HG03520 (cell line): Measurements from ENCODE around the gene ZNF518B.

Experiments
- ATAC-seq: cut with Tn5 transposase; IDR thresholded peaks from one replicate; pipeline ENCODE4 v1.9.1; 2021; ENCODE audit warnings: mild to moderate bottlenecking, moderate library complexity; ENCODE audit not compliant: unreplicated experiment

ZNF518B gene, protein sequence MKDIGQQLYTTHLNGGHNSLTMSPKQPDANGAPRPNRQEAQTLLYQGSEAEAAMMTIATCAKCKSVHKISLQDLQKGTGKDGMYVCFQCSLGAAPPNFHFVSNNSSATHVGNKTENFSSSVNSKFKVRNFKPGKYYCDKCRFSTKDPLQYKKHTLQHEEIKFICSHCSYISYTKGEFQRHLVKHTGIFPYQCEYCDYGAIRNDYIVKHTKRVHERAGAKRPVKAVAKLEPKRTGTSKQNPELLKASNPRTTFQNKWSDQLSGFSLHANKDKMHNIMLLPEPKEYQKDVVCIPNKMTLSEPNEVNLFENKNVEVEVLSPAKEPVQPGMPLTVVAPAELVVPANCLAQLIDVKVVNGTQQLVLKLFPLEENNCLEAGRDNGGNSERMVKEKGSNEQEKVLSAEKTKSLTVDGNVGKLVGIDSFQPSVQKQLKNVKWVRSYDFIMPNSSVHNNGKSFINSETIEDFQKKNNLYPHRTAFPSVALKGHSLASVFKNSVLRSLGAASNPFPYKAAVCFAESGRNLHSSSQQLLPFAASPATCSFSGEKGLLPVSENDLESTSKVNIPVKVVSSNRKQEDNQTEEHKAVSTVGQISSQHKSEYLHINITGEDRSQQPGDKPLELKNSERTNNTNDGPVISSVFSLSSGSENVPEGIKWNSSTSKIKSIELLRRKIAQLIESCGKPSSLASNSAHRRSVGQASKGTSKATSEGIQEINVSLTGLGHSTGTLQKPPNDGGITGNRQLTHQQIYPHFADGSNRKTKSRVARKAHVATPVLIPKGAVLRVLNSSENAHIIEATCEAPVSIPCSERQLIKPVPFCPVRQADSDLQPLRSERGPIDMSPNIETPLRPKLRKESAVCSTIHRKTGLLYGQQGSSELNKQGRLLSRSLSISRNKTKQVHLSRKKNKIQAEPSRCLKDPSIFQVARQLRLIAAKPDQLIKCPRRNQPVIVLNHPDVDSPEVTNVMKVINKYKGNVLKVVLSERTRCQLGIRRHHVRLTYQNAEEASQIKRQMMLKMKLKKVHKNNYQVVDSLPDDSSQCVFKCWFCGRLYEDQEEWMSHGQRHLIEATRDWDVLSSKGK

DNA sequence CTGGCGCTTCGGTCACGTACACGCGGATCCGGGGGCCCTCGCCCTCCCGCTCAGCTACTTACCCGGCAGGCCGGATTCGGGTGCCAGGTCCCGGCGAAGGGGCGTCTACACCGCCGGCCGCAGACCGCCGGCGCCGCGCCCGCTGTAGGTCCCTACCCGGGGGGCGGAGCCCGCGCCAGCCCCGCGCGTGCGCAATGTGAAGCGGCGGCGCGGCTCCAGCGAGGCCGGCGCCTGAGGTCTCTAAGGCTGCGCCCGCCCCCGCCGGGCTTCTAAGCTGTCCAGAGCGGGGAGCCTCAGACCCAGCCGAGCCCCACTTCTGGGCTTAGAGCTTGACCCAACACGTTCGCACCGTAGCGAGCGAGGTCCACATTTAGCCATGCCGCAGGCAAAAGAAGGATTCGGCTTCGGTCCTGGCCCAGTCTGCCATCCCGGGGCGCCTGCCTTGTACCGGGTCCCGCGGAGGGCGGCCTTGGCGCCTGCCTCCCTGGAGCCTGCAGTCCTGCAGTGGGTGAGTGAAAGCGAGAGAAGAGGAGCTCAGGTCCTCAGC lies at the start of gene ZNF518B:
Gene ZNF518B (minus strand): TSS at position 172 of the 547 bp plus-strand sequence. CDS start 11,098 bp downstream, outside the sequence.
- peak; percentile 66 for ATAC-seq

DNA sequence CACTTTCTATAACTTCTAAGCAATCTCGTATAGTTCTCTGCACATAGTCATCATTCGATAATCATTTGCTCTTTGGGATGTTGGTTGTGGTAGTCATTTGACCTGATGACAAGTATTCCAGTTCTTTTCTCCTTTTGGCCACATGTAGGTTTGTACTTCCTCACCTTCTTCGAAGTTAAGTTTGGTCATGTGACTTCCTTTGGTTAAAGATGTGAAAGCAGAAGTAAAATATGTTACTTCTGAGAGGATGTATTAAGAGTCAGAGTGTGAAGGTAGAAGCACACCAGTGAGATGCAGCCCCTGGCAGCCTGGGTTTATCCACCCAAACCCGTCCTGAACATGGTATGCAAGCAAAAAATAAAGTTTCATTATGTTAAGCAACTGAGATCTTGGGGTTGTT lies 48.9 kb upstream of the ZNF518B start:
- no peak for ATAC-seq

DNA sequence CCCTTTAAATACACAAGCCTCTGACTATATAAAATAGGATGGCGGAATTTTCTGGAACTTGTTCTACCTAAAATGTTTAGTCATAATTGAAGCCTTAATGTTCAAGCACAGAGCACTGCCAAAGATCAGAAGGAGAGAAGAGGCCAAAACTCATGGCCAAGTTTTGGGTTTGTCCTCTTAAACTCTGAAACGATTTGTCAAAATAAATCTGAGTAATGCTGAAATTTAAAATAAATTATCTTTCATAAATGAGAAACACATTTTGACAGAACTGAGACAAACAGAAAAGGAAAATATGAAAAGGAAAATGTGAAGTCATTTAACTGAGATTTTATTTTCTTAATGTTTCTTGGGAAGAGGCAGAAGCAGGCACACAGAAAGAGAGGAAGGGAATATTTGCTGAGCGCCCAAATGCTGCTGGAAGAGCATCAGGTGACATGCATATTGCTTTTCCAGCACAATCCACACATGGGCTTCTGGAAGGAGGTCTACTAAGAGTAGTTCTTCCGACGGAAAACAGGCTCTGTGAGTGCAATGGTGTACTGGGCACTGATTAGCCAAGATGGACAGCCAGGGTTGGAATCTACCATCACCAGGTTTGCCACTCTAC lies 47.4 kb upstream of the ZNF518B start:
- no peak for ATAC-seq

DNA sequence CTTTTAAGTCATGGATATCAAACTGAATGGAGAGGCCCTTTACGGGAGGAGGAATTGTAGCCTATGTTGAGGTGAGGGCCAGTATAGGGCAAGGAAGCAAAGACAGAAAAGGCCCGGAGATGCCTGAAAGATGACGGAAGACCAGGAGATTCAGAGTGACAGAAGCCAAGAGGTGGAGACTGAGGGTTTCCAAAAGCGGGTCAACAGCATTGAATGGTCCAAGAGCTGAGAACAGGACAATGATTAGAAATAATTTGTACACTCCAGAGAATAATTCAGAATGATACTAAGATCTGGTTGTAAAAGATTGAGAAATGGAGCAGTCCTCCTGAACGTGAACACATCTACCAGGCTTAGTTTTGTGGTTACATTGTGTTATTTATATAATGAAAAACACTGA lies 45.5 kb upstream of the ZNF518B start:
- ATAC-seq: no peak

DNA sequence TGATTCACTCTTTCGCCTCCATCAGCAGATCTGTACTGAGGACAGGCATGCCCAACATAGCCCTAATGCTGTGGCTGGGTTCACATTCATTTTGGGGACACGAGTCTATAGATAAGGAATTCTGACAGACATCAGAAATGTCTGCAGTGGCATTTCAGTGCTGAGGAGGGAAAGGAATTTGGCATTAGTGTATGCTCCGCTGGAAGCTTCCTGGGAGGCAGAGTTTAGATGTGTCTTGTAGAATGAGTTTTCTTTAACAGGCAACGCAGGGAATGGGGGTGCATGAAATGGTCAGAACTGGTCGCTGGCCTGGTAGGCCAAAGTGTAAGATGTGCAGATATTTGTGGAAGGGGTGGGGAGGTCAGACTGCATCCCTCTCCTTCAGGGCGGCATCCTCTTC lies 43.5 kb upstream of the ZNF518B start:
- no peak for ATAC-seq

DNA sequence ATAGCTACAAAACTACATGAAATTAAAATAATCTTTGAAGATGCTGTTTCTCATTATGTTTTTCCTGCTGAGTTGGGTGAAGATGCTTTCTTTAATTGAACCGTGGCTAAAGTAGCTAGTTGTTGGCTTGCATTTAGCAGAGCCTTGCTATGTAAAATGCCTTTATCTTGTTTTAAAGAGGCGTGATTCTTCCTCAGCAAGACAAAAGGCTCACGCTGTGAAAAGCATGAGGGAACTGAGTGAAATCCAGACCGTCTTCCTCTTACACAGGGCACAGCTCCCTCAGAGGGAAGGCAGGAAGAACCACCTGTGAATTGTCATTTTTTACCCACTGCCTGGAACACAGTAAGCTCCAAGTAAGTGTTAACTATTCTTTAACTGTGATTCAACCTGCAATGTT lies 39.0 kb upstream of the ZNF518B start:
- ATAC-seq: no peak

DNA sequence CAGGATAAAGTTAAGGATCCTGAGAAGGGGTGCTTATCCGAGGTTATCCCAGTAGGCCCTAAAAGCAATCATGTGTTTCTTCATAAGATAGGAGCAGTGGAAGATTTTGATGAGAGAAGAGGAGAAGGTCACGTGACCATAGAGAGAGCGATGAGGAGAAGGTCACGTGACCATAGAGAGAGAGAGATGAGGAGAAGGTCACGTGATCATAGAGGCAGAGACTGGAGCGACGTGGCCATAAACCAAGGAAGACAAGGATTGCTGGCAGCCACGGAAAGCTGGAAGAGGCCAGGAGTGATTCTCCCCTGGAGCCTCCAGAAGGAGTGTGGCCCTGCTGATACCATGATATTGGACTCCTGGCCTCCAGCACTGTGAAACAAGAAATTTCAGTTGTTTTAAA lies 38.4 kb upstream of the ZNF518B start:
- no peak for ATAC-seq

DNA sequence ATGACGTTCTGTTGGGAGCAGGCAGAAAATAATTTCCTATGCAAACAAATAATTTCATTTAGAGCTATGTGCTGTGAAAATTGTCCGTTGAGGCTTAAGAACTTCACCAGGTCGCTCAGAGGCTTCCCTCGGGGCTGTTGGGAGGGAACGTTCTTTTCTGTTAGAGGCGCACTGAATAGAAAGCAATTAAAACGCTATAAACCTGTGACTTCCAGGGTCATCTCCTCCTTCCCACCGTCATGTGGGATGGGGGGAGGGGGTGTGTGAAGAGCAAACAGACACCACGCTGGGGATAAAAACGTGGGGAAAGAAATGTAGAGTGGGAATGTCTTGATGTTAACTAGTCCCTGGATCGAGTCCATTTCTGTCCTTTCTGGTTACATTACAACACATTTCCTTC lies 35.2 kb upstream of the ZNF518B start:
- ATAC-seq: no peak

DNA sequence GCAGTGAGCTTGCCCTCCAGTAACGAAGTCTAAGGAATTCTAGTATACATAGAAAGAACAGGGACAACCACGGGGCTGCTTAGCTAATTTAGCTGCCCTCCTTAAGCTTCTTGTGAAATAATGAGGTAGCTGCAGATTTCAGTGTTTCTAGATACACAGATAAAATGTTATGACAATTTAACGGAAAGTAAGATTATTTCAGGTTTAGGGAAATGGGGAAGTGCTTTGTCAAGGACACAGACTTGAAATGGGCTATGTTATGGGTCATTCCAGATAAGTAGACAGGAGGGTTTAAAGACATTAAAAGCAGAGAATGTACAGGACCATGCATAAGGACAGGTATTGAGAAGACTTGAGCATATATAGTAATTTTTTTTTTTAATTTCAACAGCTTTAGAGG lies 34.2 kb upstream of the ZNF518B start:
- no peak for ATAC-seq

DNA sequence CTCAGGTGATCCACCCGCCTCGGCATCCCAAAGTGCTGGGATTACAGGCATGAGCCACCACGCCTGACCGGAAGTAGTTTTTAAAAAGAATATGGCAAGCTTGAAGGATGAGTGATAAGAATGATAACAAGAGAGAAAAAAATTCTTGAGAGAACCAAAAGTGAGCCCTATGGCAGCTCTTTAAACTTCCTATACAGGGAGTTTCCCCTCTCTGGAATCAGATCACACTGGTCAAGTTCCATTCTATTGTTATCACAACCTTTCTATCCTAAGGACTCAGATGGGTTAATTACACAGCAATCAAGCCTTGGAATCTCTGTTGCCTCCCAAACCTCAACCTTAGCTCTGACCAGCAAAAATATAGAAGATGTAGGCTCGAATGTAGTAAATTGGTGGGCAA lies 33.8 kb upstream of the ZNF518B start:
- no peak for ATAC-seq

DNA sequence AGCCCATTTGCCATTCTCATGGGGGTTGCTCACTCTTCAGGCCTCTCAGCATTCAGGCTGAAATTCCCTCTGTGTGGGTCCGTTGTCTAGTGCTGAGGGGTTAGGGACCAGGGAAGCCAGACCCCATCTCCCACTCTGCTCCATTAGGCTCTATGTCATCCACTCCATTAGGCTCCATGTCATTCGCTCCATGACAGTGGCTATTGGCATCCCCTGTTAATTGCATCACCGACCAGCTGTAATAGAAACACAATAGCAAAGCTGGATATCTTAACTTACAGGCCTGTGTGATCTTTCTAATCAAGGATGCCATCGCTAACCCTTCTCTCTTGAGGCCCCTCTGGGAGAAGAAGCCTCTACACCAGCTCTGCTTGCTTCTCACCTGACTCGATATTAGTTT lies 25.7 kb upstream of the ZNF518B start:
- no peak for ATAC-seq

DNA sequence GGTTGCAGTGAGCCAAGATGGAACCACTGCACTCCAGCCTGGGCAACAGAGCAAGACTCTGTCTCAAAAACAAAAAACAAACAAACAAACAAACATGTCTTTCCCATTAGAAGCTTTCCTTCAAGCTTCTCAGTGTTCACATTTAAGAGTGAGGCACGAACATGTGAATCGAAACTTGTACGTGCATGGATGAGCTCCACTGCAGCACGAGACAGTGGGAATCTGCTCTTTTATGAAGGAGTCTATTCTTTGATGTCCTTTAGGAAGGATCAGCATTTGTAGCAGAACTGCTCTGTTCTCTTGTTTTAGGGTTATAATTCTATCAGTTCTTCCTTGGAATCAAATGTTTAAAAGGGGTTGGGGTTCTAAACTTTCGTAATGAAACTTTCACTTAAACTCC lies 23.4 kb upstream of the ZNF518B start:
- ATAC-seq: no peak

DNA sequence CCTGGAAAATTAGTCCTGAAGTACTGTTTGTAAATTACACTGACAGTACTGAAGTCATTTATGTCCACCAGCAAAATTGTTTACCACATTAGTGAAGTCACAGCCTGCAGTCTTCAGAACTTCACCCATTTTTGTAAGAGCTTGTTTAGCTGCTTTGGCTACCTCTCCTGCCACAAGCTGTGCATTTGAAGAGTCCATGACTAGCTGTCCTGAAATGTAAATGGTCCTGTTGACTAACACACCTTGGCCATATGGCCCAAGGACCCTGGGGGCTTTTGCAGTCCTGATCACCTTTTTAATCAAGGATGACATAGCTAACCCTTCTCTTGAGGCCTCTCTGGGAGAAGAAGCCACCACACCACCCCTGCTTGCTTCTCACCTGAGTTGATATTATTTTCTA lies 21.4 kb upstream of the ZNF518B start:
- ATAC-seq: no peak

DNA sequence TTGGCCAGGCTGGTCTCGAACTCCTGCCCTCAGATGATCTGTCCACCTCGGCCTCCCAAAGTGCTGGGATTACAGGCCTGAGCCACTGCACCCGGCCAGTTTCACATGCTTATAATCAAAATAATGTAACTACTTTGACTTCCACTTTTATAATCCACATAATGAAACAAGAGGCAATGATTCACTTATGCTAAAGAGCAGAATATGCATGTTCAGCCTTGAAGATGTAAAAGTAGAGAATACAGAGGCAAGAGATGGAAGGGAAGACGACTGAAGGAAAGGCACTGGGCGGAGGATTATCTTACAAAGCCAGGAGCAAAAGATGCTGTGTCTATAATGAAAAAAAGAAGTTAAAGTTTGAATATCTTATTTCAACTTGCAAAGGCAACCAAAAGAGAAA lies 13.3 kb upstream of the ZNF518B start:
- no peak for ATAC-seq

DNA sequence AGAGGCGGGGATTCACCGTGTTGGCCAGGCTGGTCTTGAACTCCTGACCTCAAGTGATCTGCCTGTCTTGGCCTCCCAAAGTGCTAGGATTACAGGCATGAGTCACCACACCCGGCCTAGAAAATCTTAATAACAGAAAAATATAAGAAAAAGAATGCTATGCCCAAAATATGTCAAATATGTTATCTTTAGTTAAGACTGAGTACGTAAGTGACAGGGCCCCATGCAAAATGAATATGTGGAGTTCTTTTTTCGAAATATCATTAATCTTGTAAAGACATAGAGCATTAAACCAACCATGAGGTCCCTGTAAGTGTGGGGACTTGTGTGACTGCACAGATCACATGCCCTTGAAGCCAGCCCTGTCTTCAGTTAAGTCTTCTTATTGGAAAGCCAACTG lies 8.9 kb upstream of the ZNF518B start:
- no peak for ATAC-seq

DNA sequence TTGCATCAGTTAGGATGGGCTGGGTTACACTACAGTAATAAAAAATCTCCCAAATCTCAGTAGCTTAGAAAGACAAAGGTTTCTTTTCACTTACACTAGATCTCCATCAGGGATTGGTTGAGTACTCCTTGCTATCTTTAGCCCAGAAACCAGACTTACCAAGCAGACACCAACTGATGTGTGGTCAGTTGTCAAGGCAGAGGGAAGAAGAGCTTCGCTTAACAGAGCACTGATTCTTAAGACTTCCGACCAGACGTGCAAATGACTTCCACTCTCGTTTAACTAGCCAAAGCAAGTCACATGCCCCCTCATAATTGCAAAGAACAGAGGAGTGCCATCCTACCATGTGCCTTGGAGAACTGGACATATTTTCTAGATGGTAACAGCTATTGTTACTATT lies 5.7 kb upstream of the ZNF518B start:
- no peak for ATAC-seq

DNA sequence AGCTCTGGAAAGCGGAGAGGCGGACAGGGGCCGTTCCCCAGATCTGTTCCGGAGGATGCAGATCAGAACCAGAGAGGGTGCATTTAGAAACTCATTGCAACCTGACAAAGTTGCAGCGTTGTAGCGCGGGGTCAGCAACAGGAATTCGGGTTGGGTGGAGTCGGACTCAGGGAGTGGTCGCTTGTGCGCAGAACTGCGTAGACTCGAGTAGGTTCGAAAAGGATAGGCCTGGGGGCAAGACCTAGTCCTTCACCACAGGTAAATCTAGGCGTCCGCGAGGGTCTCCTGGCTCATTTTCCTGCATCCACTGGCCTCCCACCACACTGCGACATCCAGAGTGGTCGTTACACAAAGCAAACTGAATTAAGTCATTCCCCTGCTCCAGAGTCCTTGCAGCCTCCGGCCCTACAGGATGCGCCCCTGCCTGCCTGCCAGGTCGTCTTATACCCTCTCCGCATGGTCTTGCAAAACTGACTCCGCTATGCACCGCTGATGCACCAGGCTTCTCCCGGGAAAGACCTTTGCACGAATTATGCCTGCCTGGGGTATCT lies 4.7 kb upstream of the ZNF518B start:
- no peak for ATAC-seq

DNA sequence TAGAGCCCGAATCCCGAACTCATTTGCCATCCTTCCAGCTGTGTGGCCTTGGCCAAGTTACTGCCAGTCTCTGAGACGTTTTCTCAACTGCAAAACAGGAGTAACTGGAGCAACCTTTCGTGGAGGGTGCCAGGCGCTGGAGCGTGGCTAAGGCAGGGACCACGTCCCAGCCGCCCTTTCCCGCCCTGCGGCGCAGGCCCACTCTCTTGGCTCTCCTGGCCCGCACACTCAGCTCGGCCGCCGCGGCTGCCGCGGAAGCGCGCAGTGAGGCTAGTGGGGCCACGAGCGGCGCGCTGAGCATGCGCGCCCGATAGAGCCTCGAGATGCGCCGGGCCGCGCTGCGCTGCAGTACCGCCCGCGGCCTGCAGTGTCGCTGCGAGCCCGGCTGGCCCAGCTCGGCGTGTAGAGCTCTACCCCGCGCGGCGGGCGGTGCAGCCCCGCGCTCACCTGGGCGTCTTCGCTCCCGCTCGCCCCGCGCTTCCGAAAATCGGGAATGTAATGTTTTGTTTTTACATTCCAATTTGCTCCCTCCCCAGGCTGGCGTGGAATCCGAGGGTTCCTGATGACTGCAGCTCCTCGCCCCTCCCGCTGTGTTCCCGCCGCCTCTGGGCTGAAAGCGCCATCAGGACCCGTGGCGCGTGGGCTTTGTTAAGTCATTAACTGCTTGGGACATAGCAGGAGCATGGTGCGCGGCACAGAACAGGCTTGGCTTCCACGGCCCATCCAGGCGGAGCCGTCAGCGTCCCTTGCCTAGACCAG lies 4.0 kb upstream of the ZNF518B start:
- peak; percentile 65 for ATAC-seq

DNA sequence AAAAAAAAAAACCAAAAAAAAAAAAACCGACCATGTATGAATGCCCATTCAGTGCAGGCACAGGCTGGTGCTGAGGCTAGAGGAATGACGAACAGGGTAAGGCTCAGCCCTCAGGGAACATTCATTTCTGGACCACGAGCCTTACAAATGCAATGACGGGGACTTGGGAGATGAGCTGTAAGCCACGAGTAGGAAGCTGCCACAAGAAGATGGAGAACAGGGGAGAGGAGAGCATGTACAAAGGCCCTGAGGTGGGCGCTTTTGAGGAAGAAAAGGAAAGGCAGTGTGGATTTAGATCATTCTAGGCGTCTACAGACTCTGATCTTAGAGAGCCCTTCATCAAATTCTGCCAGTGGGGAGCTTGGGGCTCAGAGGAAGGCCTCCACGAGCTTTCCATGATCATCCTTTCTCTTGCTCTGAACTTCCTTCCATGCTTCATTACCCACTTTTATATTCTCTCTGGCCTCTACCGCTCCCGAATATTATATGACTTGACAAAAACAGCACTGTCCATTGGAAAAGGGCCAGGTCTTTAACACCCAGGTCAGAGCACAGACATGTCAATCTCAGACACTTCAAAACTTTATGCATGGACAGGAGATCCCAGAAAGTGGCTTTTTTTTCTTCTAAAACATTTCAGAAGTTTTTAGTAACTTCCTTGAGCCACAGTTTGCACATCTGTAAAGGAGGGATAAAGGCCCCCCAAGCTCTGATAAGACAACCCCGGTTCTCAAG lies 3.3 kb upstream of the ZNF518B start:
- ATAC-seq: no peak
